Islet of Langerhans (tissue), 1 donor: ENCODE data around the gene SLC10A7.
"Not testable (repeated sequence)": the region's sequence is repeated elsewhere in the genome, so short reads cannot be mapped to it uniquely, and the experiment has no call there.

Source experiments
- FAIRE-seq: peaks from one replicate; lab custom pipeline; 2011; peaks lifted over from hg19 to GRCh38; lab: Jason Lieb, UNC

The SLC10A7 gene

GRCh38 chr4:146439437-146439836 lies 82.3 kb downstream of the SLC10A7 start:
- FAIRE-seq: no peak

- FAIRE-seq: no peak
These were observed 84.0 kb downstream of the SLC10A7 start for GRCh38 chr4:146437778-146438177.

DNA sequence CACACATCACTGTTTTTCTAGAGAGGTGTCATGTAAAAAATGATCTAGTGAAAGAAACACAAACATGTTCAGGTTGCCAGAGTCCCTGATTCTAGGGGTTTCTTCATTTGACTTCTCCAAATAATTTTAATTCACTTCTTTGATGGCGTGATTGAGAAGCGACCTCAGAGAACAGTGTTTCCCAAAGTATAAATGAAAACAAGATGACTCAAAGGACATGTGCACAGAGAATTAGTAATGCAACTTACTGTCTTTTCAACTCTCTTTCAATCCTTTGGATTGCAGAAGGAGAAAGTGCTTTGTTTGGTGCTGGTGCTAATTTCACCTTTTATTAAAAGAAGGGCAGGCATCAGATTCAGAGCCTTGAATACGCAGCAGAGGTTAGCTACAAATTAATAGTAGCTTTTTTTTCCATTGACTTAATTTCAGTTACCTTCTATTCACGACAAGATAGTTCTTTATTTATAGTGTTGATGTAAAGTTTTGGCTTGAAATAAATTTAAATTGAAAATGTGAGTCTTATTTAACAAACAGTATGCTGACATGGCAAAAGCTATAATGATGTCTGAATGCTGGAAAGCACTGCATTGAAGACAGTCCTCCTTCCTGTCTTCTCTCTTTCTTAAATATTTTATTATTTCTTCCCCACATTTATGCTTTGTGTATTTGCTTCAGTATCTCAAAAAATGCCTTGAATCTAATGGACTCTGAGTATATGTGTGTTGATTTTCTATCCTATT lies 85.1 kb downstream of the SLC10A7 start:
- no peak for FAIRE-seq

DNA sequence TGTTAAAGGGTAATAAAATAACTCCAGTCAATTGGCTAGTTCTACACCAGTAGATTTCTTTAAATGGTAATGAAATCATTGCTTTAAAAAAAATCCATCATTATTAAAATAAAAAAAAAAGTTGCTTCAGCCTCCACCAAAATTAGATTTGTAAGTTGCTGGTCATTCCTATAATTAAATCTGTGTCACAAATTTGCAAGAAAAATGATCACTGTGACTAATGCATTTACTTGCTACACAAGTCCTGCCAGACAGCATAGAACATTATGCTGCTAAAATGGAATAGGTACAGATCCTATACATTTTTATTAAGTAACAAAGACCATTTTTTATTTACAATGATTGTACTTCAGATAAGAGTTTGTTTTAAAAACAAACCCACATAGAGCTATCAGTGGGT lies 85.8 kb downstream of the SLC10A7 start:
- FAIRE-seq: no peak

- FAIRE-seq: no peak
These were observed 89.7 kb downstream of the SLC10A7 start for GRCh38 chr4:146432065-146432464.

GRCh38 chr4:146428298-146428697 lies 93.4 kb downstream of the SLC10A7 start:
- no peak for FAIRE-seq

DNA sequence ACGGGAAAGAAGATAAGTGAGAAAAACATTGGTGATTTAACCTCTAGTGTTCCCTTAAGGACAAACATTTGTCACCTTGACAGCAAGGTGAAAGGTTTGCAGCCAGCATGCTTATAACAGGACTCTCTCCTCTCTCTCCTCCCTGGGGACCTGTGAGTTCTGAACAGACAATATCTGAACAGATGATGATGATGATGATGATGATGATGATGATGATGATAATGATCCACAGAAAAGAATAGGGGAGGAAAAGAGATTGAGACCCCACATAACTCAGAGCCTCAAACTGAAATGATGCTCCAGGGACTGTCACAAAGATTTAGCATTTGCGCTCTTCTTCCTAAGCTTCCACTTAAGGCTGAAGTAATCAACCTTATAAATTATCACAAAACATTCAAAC lies 103.9 kb downstream of the SLC10A7 start:
- no peak for FAIRE-seq

GRCh38 chr4:146415829-146416228 lies 105.9 kb downstream of the SLC10A7 start:
- no peak for FAIRE-seq

- FAIRE-seq: no peak
These were observed 114.1 kb downstream of the SLC10A7 start for GRCh38 chr4:146407669-146408084.

- FAIRE-seq: no peak
These were observed 114.5 kb downstream of the SLC10A7 start for GRCh38 chr4:146407257-146407656.

- no peak for FAIRE-seq
These were observed 120.5 kb downstream of the SLC10A7 start for GRCh38 chr4:146401274-146401673.

- FAIRE-seq: no peak
These were observed 122.8 kb downstream of the SLC10A7 start for GRCh38 chr4:146398896-146399445.

GRCh38 chr4:146398404-146398803 lies 123.3 kb downstream of the SLC10A7 start:
- FAIRE-seq: no peak

DNA sequence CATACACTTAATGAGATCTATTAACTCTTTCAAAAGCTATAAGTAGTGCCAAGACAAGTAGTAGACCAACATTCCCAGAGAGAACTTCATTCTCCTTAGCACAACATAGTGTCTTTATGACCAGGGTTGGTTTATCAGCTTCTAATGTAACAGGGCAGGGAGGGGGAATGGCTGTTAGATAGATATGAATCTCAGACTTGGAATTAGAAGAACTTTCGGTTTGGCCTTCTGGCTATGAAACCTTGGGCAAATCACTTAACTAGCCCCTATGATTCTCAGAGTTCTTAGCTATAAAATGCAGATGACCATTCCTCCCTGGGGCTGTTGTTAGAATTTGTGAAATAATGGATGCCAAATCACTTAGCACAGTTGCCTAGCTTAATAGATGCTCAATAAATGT lies 132.2 kb downstream of the SLC10A7 start:
- FAIRE-seq: no peak

GRCh38 chr4:146382194-146382593 lies 139.5 kb downstream of the SLC10A7 start:
- FAIRE-seq: no peak

DNA sequence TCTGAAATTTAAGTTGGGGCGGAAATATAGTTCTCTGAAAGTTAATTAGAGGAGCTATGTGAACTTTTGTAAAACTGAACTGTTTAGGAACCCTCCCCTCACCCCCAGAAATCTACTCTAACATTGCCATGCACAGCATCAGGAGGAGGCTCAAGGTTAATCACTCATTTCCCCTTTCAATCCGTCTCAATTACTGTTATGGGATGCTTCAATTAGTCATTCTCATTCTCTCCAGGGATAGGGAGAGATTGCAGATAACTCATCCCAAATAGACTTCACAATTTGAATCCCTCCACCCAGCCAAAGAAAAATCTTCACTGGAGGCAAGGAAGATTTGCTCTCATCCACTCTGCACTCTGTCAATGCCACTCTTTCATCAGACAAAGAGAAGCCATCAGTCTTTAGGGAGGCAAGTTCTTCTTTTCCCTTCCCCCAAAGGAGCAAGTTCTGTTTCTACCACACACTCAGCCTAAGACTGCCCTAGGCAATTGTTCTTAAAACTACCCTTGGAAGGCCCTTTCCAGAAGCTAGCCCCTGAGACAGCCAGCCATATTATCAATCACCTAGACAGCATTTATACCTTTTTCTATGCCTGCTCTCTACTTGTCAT lies 140.4 kb downstream of the SLC10A7 start:
- FAIRE-seq: no peak

DNA sequence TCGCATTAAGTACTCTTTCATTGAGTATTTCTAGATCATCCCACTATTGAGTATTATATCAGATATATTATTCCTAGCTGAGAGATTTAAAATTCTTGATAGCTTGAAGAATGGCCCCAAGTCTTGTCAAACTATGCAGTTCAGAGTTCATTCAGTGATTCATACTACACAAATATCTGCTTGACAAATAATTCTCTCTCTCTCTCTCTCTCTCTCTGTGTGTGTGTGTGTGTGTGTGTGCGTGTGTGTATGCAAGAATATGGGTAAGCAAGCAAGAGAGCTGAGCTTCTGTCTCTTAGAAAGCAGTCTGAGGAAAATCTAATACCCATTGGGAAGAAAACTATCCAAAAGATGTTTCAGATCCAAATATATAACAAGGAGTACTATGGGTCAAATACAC lies 142.0 kb downstream of the SLC10A7 start:
- FAIRE-seq: no peak

GRCh38 chr4:146371812-146372211 lies 149.9 kb downstream of the SLC10A7 start:
- no peak for FAIRE-seq

DNA sequence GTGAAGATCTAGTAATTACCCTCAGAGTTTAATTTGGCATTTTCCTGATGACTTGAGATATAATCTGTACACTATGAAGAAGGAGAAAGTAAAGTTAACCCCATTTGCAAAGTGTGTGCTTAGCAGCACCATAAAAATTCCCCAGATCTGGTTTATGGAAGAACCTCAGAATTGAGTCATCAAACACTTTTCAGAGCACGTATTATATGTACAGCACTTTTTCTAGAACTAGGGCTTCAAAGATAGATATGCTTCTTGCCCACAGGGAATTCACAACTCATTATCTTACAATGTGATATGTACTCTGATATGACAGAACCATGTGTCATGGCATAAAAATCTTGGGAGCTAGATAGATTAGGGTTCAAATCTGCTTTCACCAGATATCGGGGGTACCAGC lies 150.9 kb downstream of the SLC10A7 start:
- FAIRE-seq: no peak

- FAIRE-seq: no peak
These were observed 152.3 kb downstream of the SLC10A7 start for GRCh38 chr4:146369446-146369845.

- no peak for FAIRE-seq
These were observed 153.5 kb downstream of the SLC10A7 start for GRCh38 chr4:146368209-146368608.

DNA sequence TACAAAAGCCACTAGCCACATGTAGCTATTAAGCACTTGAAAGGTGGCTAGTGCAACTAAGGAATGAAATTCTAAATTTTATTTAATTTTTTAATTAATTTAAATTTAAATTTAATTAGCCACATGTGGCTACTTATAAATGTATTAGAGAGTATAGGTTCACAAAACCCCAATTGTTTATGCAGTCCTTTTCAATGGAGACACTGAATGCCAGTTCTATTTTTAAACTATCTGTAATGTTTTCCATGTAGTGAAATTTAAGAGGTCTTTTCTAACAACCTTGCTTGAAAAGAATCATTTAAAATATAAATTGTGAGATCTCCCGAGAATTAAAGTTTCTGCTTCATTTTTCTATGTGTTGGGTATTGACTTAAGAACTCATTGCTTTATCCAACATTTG lies 154.4 kb downstream of the SLC10A7 start:
- FAIRE-seq: no peak

- no peak for FAIRE-seq
These were observed 162.0 kb downstream of the SLC10A7 start for GRCh38 chr4:146359771-146360170.

- not testable (repeated sequence) for FAIRE-seq
These were observed 171.6 kb downstream of the SLC10A7 start for GRCh38 chr4:146350114-146350513.
